Measurements from ENCODE around the gene COL24A1. TPM values are rescaled to one million over a fixed set of nuclear protein-coding genes. Genes with fewer than 3 reads are reported as not detected.

COL24A1 gene
- total RNA-seq, 1 experiment from 2014 or later, result 0.08 TPM

DNA sequence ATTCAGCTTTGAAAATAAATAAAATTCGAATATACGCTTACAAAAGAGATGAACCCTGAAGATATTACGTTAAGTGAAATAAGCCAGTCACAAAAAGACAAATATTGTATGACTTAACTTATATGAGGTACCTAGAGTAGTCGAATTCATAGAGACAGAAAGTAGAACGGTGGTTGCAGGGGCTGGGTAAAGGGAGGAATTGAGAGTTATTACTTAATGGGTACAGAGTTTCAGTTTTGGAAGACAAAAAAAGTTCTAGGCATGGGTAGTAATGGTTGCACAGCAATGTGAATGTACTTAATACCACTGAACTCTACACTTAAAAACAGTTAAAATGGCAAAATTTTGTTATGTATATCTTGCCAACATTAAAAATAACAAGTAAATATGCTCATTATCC is 399.7 kb downstream of the COL24A1 start:
- in situ Hi-C loops (cut with HindIII; ENCODE audit: low pct_unique_long_range_greater_than_20kb, low sequenced_read_pairs) (no loop called here), intact Hi-C loops (cut with micrococcal nuclease; ENCODE audit: unreplicated experiment) (no loop called here)
- H3K4me1 ChIP-seq (ENCODE audit: control insufficient read depth, insufficient read depth, low read length), result no peaks in the 10 kb centered on the region
- CTCF ChIA-PET, result no interaction called here
- H3K9me3 ChIP-seq (ENCODE audit: control insufficient read depth, insufficient read depth, low read depth, low read length), result peaks cover 3% of the 10 kb centered on the region
- no peaks in the 10 kb centered on the region for H3K36me3 ChIP-seq (ENCODE audit: control insufficient read depth, insufficient read depth, low read length)
- no TSS peak for BruUV-seq (replicated peaks)
- TF ChIP-seq, protein P1, sequence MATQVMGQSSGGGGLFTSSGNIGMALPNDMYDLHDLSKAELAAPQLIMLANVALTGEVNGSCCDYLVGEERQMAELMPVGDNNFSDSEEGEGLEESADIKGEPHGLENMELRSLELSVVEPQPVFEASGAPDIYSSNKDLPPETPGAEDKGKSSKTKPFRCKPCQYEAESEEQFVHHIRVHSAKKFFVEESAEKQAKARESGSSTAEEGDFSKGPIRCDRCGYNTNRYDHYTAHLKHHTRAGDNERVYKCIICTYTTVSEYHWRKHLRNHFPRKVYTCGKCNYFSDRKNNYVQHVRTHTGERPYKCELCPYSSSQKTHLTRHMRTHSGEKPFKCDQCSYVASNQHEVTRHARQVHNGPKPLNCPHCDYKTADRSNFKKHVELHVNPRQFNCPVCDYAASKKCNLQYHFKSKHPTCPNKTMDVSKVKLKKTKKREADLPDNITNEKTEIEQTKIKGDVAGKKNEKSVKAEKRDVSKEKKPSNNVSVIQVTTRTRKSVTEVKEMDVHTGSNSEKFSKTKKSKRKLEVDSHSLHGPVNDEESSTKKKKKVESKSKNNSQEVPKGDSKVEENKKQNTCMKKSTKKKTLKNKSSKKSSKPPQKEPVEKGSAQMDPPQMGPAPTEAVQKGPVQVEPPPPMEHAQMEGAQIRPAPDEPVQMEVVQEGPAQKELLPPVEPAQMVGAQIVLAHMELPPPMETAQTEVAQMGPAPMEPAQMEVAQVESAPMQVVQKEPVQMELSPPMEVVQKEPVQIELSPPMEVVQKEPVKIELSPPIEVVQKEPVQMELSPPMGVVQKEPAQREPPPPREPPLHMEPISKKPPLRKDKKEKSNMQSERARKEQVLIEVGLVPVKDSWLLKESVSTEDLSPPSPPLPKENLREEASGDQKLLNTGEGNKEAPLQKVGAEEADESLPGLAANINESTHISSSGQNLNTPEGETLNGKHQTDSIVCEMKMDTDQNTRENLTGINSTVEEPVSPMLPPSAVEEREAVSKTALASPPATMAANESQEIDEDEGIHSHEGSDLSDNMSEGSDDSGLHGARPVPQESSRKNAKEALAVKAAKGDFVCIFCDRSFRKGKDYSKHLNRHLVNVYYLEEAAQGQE (IDR thresholded peaks at IDR 0.05; ENCODE audit: insufficient read depth in 1 of 2, low read depth in 2 of 2, low read length in 1 of 2), result no peak
- TF ChIP-seq POLR2AphosphoS5 (IDR thresholded peaks at IDR 0.05; ENCODE audit: low read depth, low read length) (no peak), TCF7L2 (IDR thresholded peaks at IDR 0.05; ENCODE audit: low read depth, low read length) (no peak), SIN3A (IDR thresholded peaks at IDR 0.05; ENCODE audit: borderline replicate concordance, insufficient read depth, low read depth, low read length) (no peak)
- TF ChIP-seq, protein P2, sequence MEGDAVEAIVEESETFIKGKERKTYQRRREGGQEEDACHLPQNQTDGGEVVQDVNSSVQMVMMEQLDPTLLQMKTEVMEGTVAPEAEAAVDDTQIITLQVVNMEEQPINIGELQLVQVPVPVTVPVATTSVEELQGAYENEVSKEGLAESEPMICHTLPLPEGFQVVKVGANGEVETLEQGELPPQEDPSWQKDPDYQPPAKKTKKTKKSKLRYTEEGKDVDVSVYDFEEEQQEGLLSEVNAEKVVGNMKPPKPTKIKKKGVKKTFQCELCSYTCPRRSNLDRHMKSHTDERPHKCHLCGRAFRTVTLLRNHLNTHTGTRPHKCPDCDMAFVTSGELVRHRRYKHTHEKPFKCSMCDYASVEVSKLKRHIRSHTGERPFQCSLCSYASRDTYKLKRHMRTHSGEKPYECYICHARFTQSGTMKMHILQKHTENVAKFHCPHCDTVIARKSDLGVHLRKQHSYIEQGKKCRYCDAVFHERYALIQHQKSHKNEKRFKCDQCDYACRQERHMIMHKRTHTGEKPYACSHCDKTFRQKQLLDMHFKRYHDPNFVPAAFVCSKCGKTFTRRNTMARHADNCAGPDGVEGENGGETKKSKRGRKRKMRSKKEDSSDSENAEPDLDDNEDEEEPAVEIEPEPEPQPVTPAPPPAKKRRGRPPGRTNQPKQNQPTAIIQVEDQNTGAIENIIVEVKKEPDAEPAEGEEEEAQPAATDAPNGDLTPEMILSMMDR (IDR thresholded peaks at IDR 0.05), result no peak
- ATAC-seq (no peak), DNase-seq (ENCODE audit: low read depth, low spot score) (no peak)
- no peaks in the 10 kb centered on the region for H3K27me3 ChIP-seq (ENCODE audit: control insufficient read depth, insufficient read depth, low read length)
- no peak overlapping the region for H3K4me3 ChIP-seq (ENCODE audit: low read depth in 2 of 2, low read length in 2 of 2)
- no peak overlapping the region for H3K27ac ChIP-seq (ENCODE audit: low read length)
- POLR2A ChIA-PET, result no interaction called here

DNA sequence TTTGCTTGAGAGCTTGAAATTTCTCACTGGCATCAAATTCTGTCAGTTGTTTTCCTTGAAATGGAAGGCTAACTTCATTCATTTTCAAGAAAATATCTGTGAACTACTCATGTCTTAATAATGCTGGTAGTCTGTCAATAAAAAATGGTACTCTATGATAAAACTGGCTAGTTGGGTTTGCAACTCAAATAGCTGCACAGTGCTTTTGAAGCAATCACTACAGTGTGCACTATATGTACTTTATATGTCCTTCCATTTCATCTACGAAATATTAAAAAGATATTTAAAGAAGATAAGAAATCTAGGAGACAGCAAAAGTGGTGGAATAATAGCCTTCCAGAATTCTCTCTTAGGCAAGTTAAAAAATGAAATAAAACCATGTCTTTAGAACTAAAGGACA is 408.5 kb downstream of the COL24A1 start:
- ATAC-seq (no peak), DNase-seq (ENCODE audit: low read depth, low spot score) (no peak)
- POLR2A ChIA-PET, result no interaction called here
- intact Hi-C loops (cut with micrococcal nuclease; ENCODE audit: unreplicated experiment), result no loop called here
- H3K36me3 ChIP-seq (ENCODE audit: control insufficient read depth, insufficient read depth, low read length), result no peaks in the 10 kb centered on the region
- no peak overlapping the region for H3K4me3 ChIP-seq (ENCODE audit: low read depth in 2 of 2, low read length in 2 of 2)
- no TSS peak for BruUV-seq (replicated peaks)
- no peak overlapping the region for H3K27ac ChIP-seq (ENCODE audit: low read length)
- TF ChIP-seq TCF7L2 (IDR thresholded peaks at IDR 0.05; ENCODE audit: low read depth, low read length), result no peak
- no peak for TF ChIP-seq SIN3A (IDR thresholded peaks at IDR 0.05; ENCODE audit: borderline replicate concordance, insufficient read depth, low read depth, low read length)
- TF ChIP-seq, protein P2 (IDR thresholded peaks at IDR 0.05), result no peak
- TF ChIP-seq, protein P1 (IDR thresholded peaks at IDR 0.05; ENCODE audit: insufficient read depth in 1 of 2, low read depth in 2 of 2, low read length in 1 of 2), result no peak
- no peak for TF ChIP-seq POLR2AphosphoS5 (IDR thresholded peaks at IDR 0.05; ENCODE audit: low read depth, low read length)
- H3K9me3 ChIP-seq (ENCODE audit: control insufficient read depth, insufficient read depth, low read depth, low read length), result no peaks in the 10 kb centered on the region
- H3K4me1 ChIP-seq (ENCODE audit: control insufficient read depth, insufficient read depth, low read length), result no peaks in the 10 kb centered on the region
- CTCF ChIA-PET, result interaction anchor here (0.7 kb wide), 1 partner anchor 119 kb away, joined by 3 read pairs; no protein-coding TSS in a partner anchor
- H3K27me3 ChIP-seq (ENCODE audit: control insufficient read depth, insufficient read depth, low read length), result no peaks in the 10 kb centered on the region
- in situ Hi-C loops (cut with HindIII; ENCODE audit: low pct_unique_long_range_greater_than_20kb, low sequenced_read_pairs), result no loop called here

Data from Panc1 (cell line).